GM12865 (cell line): ENCODE measurements around the gene FBXW7.

ENCODE experiments used
- DNase-seq: peaks from one replicate; pipeline ENCODE4 v3.0.0; 2010; ENCODE audit warnings: low read depth
- H3K4me3 ChIP-seq: 2 replicates; pipeline ENCODE4 v1.5.1; 2011; ENCODE audit warnings: mild to moderate bottlenecking, low read depth, low read length, control low read depth
- CTCF ChIP-seq: IDR thresholded peaks from 2 replicates; pipeline ENCODE4 v1.5.1; 2011; ENCODE audit warnings: low read length, control low read depth, low read depth, inconsistent platforms; ENCODE audit not compliant: insufficient read depth; ENCODE audit errors: missing control alignments

The FBXW7 gene

GRCh38 chr4:152430507-152430906 is 105.4 kb downstream of the FBXW7 start:
- H3K4me3 ChIP-seq: no peak overlapping the region
- no peak for TF ChIP-seq CTCF
- DNase-seq: no peak

- no peak overlapping the region for H3K4me3 ChIP-seq
- no peak for DNase-seq
- no peak for TF ChIP-seq CTCF
These were observed 107.9 kb downstream of the FBXW7 start for GRCh38 chr4:152427981-152428380.

- TF ChIP-seq CTCF: no peak
- no peak overlapping the region for H3K4me3 ChIP-seq
These were observed 110.9 kb downstream of the FBXW7 start for GRCh38 chr4:152424977-152425376.

GRCh38 chr4:152424396-152424795 is 111.5 kb downstream of the FBXW7 start:
- no peak for DNase-seq
- TF ChIP-seq CTCF: no peak
- H3K4me3 ChIP-seq: no peak overlapping the region

More at GRCh38 chr4:152424977-152425376, 110.9 kb downstream of the FBXW7 start:
- no peak for DNase-seq

- H3K4me3 ChIP-seq: no peak overlapping the region
- DNase-seq: no peak
- TF ChIP-seq CTCF: no peak
These were observed 113.0 kb downstream of the FBXW7 start for GRCh38 chr4:152422817-152423320.

GRCh38 chr4:152421576-152421975 is 114.3 kb downstream of the FBXW7 start:
- TF ChIP-seq CTCF: no peak
- no peak for DNase-seq
- no peak overlapping the region for H3K4me3 ChIP-seq

GRCh38 chr4:152419809-152420208 is 116.1 kb downstream of the FBXW7 start:
- no peak overlapping the region for H3K4me3 ChIP-seq
- TF ChIP-seq CTCF: no peak

More at GRCh38 chr4:152419809-152420208, 116.1 kb downstream of the FBXW7 start:
- no peak for DNase-seq
